ENCODE measurements around the gene ANGEL1. TPM values are rescaled to one million over a fixed set of nuclear protein-coding genes. Genes with fewer than 3 reads are reported as not detected.
A peak's percentile ranks its signal among the peaks of the same experiment; 100 is the strongest.

The ANGEL1 gene
- polyA plus RNA-seq, 2 donors: 3.7 to 5.1 TPM

- no peaks in the 10 kb centered on the region for H3K27me3 ChIP-seq (ENCODE audit: control insufficient read depth in 1 of 2, insufficient read depth in 2 of 2, low read length in 2 of 2)
- no peaks in the 10 kb centered on the region for H3K9me3 ChIP-seq (ENCODE audit: control insufficient read depth in 2 of 2, insufficient read depth in 1 of 2, low read depth in 1 of 2, low read length in 1 of 2)
- WGBS, 2 donors: 95% methylated on average over 50 to 54 of the region's 54 CpGs
- no peaks in the 10 kb centered on the region for H3K4me1 ChIP-seq (ENCODE audit: control insufficient read depth in 2 of 2, insufficient read depth in 2 of 2, low read length in 1 of 2)
- no peak overlapping the region for H3K27ac ChIP-seq (ENCODE audit: low read depth in 2 of 2, low read length in 1 of 2)
- no peak overlapping the region for H3K4me3 ChIP-seq (ENCODE audit: low read depth in 1 of 2, low read length in 2 of 2)
- no peaks in the 10 kb centered on the region for H3K36me3 ChIP-seq (ENCODE audit: control insufficient read depth in 2 of 2, insufficient read depth in 2 of 2, low read length in 1 of 2)
These were observed 36.8 kb downstream of the ANGEL1 start for GRCh38 chr14:76775695-76776427.

- no peak overlapping the region for H3K27ac ChIP-seq (ENCODE audit: low read depth in 2 of 2, low read length in 1 of 2)
- no peaks in the 10 kb centered on the region for H3K27me3 ChIP-seq (ENCODE audit: control insufficient read depth in 1 of 2, insufficient read depth in 2 of 2, low read length in 2 of 2)
- 83% methylated on average over 22 of the region's 22 CpGs for WGBS, 2 donors
- H3K9me3 ChIP-seq (ENCODE audit: control insufficient read depth in 2 of 2, insufficient read depth in 1 of 2, low read depth in 1 of 2, low read length in 1 of 2): no peaks in the 10 kb centered on the region
- H3K4me3 ChIP-seq (ENCODE audit: low read depth in 1 of 2, low read length in 2 of 2): no peak overlapping the region
- H3K36me3 ChIP-seq (ENCODE audit: control insufficient read depth in 2 of 2, insufficient read depth in 2 of 2, low read length in 1 of 2): no peaks in the 10 kb centered on the region
- no peaks in the 10 kb centered on the region for H3K4me1 ChIP-seq (ENCODE audit: control insufficient read depth in 2 of 2, insufficient read depth in 2 of 2, low read length in 1 of 2)
These were observed 37.6 kb downstream of the ANGEL1 start for GRCh38 chr14:76774821-76775694.

GRCh38 chr14:76773956-76774820 is 38.5 kb downstream of the ANGEL1 start:
- Histone ChIP-seq H3K27me3 (ENCODE audit: control insufficient read depth in 1 of 2, insufficient read depth in 2 of 2, low read length in 2 of 2) (no peaks in the 10 kb centered on the region), H3K9me3 (ENCODE audit: control insufficient read depth in 2 of 2, insufficient read depth in 1 of 2, low read depth in 1 of 2, low read length in 1 of 2) (no peaks in the 10 kb centered on the region), H3K4me3 (ENCODE audit: low read depth in 1 of 2, low read length in 2 of 2) (no peak overlapping the region), H3K4me1 (ENCODE audit: control insufficient read depth in 2 of 2, insufficient read depth in 2 of 2, low read length in 1 of 2) (no peaks in the 10 kb centered on the region), H3K27ac (ENCODE audit: low read depth in 2 of 2, low read length in 1 of 2) (no peak overlapping the region), H3K36me3 (ENCODE audit: control insufficient read depth in 2 of 2, insufficient read depth in 2 of 2, low read length in 1 of 2) (no peaks in the 10 kb centered on the region)
- 82 to 88% methylated on average over 18 of the region's 18 CpGs for WGBS, 2 donors

GRCh38 chr14:76773188-76773885 is 39.3 kb downstream of the ANGEL1 start:
- no peaks in the 10 kb centered on the region for H3K4me1 ChIP-seq (ENCODE audit: control insufficient read depth in 2 of 2, insufficient read depth in 2 of 2, low read length in 1 of 2)
- no peaks in the 10 kb centered on the region for H3K36me3 ChIP-seq (ENCODE audit: control insufficient read depth in 2 of 2, insufficient read depth in 2 of 2, low read length in 1 of 2)
- WGBS, 2 donors: 28 to 34% methylated on average over 8 of the region's 8 CpGs
- H3K27me3 ChIP-seq (ENCODE audit: control insufficient read depth in 1 of 2, insufficient read depth in 2 of 2, low read length in 2 of 2): no peaks in the 10 kb centered on the region
- H3K9me3 ChIP-seq (ENCODE audit: control insufficient read depth in 2 of 2, insufficient read depth in 1 of 2, low read depth in 1 of 2, low read length in 1 of 2): no peaks in the 10 kb centered on the region
- peak overlapping the region; percentile 22 to 38 for H3K27ac ChIP-seq (ENCODE audit: low read depth in 2 of 2, low read length in 1 of 2)
- H3K4me3 ChIP-seq (ENCODE audit: low read depth in 1 of 2, low read length in 2 of 2): no peak overlapping the region

- no peak overlapping the region for H3K4me3 ChIP-seq (ENCODE audit: low read depth in 1 of 2, low read length in 2 of 2)
- H3K36me3 ChIP-seq (ENCODE audit: control insufficient read depth in 2 of 2, insufficient read depth in 2 of 2, low read length in 1 of 2): no peaks in the 10 kb centered on the region
- peak overlapping the region; percentile 22 to 38 for H3K27ac ChIP-seq (ENCODE audit: low read depth in 2 of 2, low read length in 1 of 2)
- H3K9me3 ChIP-seq (ENCODE audit: control insufficient read depth in 2 of 2, insufficient read depth in 1 of 2, low read depth in 1 of 2, low read length in 1 of 2): no peaks in the 10 kb centered on the region
- H3K27me3 ChIP-seq (ENCODE audit: control insufficient read depth in 1 of 2, insufficient read depth in 2 of 2, low read length in 2 of 2): no peaks in the 10 kb centered on the region
- H3K4me1 ChIP-seq (ENCODE audit: control insufficient read depth in 2 of 2, insufficient read depth in 2 of 2, low read length in 1 of 2): no peaks in the 10 kb centered on the region
- 59 to 67% methylated on average over 13 of the region's 13 CpGs for WGBS, 2 donors
These were observed 40.1 kb downstream of the ANGEL1 start for GRCh38 chr14:76772300-76773187.

GRCh38 chr14:76771437-76771980 is 41.2 kb downstream of the ANGEL1 start:
- no peaks in the 10 kb centered on the region for H3K9me3 ChIP-seq (ENCODE audit: control insufficient read depth in 2 of 2, insufficient read depth in 1 of 2, low read depth in 1 of 2, low read length in 1 of 2)
- H3K4me3 ChIP-seq (ENCODE audit: low read depth in 1 of 2, low read length in 2 of 2): no peak overlapping the region
- WGBS, 2 donors: 84 to 86% methylated on average over 9 of the region's 9 CpGs
- no peak overlapping the region for H3K27ac ChIP-seq (ENCODE audit: low read depth in 2 of 2, low read length in 1 of 2)
- H3K36me3 ChIP-seq (ENCODE audit: control insufficient read depth in 2 of 2, insufficient read depth in 2 of 2, low read length in 1 of 2): no peaks in the 10 kb centered on the region
- H3K4me1 ChIP-seq (ENCODE audit: control insufficient read depth in 2 of 2, insufficient read depth in 2 of 2, low read length in 1 of 2): no peaks in the 10 kb centered on the region
- no peaks in the 10 kb centered on the region for H3K27me3 ChIP-seq (ENCODE audit: control insufficient read depth in 1 of 2, insufficient read depth in 2 of 2, low read length in 2 of 2)

GRCh38 chr14:76770521-76771436 is 41.9 kb downstream of the ANGEL1 start:
- Histone ChIP-seq H3K4me1 (ENCODE audit: control insufficient read depth in 2 of 2, insufficient read depth in 2 of 2, low read length in 1 of 2) (no peaks in the 10 kb centered on the region), H3K4me3 (ENCODE audit: low read depth in 1 of 2, low read length in 2 of 2) (no peak overlapping the region), H3K27ac (ENCODE audit: low read depth in 2 of 2, low read length in 1 of 2) (no peak overlapping the region), H3K36me3 (ENCODE audit: control insufficient read depth in 2 of 2, insufficient read depth in 2 of 2, low read length in 1 of 2) (no peaks in the 10 kb centered on the region), H3K9me3 (ENCODE audit: control insufficient read depth in 2 of 2, insufficient read depth in 1 of 2, low read depth in 1 of 2, low read length in 1 of 2) (no peaks in the 10 kb centered on the region), H3K27me3 (ENCODE audit: control insufficient read depth in 1 of 2, insufficient read depth in 2 of 2, low read length in 2 of 2) (no peaks in the 10 kb centered on the region)
- WGBS, 2 donors: 86% methylated on average over 10 of the region's 10 CpGs
